DOHH2 (cell line): ENCODE data around the gene HMG20A.

Source experiments
- EZH2phosphoT487 ChIP-seq: fragments of 200-600 bp; sonication (generic); IDR thresholded peaks from 2 replicates; pipeline ENCODE4 v1.6.1; 2017; ENCODE audit warnings: borderline replicate concordance, mild to moderate bottlenecking, antibody characterized with exemption, low read length, moderate library complexity, mixed read lengths
- TF ChIP-seq, protein P1 (sequence below): fragments of 200-600 bp; sonication (generic); IDR thresholded peaks from one replicate; pipeline ENCODE4 v1.5.1; 2014; ENCODE audit warnings: antibody characterized with exemption, mild to moderate bottlenecking, low read depth, low read length; ENCODE audit not compliant: poor library complexity, severe bottlenecking

DNA sequence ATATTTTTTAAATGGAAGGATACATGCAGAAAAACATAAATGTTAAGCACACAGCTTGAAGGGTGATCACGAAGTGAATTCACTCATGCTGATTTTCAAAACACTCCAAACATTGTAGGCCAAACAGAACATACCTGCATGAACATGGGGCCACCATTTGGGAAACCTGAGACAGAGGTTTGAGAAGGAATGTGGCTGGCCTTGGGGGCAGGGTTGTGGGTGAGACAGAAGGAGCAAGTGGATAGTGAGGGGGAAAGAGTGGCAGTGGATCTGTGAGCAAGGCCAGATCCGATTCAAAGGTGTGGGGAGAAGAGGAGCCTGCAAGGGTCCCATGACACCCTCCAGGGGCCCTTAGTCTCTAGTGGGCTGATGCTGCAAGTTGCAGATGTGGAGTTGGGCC is 94.9 kb downstream of the HMG20A start:
- TF ChIP-seq, protein P1, sequence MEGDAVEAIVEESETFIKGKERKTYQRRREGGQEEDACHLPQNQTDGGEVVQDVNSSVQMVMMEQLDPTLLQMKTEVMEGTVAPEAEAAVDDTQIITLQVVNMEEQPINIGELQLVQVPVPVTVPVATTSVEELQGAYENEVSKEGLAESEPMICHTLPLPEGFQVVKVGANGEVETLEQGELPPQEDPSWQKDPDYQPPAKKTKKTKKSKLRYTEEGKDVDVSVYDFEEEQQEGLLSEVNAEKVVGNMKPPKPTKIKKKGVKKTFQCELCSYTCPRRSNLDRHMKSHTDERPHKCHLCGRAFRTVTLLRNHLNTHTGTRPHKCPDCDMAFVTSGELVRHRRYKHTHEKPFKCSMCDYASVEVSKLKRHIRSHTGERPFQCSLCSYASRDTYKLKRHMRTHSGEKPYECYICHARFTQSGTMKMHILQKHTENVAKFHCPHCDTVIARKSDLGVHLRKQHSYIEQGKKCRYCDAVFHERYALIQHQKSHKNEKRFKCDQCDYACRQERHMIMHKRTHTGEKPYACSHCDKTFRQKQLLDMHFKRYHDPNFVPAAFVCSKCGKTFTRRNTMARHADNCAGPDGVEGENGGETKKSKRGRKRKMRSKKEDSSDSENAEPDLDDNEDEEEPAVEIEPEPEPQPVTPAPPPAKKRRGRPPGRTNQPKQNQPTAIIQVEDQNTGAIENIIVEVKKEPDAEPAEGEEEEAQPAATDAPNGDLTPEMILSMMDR = no peak
- no peak for TF ChIP-seq EZH2phosphoT487
